Measurements from ENCODE around the gene TRIP13.

DNA sequence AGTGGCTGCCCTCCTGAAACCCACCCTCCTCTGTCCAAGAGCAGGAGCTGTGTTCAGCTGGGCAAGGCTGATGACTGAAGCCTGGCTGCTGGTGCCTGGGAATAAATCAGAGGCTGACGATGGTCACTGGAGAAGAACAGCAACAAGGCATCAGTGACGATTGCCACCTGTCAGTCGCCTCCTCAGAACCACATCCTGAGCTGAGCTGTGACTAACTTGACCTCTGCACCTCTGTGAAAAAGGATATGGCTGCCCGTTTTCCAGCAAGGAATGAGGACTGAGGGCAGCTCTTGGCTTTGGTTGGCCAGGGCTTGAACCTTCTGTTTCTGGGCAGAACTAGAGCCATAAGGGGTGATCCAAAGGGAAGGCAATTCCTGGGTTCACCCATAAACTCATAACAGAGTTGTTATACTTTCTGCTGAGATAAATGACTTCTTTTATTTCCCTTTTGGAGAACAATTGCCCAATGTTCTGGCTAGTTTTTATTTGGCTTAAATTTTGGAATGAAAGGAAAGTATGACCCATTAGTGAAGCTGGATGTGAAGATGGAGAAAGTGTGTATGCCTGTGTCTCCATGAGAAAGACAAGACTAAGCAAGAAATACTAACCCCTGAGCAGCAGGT is 40.1 kb downstream of the TRIP13 start:
- no peak for TF ChIP-seq POLR2AphosphoS5 (IDR thresholded peaks at IDR 0.05; ENCODE audit: low read depth, low read length)
- TF ChIP-seq, protein P1, sequence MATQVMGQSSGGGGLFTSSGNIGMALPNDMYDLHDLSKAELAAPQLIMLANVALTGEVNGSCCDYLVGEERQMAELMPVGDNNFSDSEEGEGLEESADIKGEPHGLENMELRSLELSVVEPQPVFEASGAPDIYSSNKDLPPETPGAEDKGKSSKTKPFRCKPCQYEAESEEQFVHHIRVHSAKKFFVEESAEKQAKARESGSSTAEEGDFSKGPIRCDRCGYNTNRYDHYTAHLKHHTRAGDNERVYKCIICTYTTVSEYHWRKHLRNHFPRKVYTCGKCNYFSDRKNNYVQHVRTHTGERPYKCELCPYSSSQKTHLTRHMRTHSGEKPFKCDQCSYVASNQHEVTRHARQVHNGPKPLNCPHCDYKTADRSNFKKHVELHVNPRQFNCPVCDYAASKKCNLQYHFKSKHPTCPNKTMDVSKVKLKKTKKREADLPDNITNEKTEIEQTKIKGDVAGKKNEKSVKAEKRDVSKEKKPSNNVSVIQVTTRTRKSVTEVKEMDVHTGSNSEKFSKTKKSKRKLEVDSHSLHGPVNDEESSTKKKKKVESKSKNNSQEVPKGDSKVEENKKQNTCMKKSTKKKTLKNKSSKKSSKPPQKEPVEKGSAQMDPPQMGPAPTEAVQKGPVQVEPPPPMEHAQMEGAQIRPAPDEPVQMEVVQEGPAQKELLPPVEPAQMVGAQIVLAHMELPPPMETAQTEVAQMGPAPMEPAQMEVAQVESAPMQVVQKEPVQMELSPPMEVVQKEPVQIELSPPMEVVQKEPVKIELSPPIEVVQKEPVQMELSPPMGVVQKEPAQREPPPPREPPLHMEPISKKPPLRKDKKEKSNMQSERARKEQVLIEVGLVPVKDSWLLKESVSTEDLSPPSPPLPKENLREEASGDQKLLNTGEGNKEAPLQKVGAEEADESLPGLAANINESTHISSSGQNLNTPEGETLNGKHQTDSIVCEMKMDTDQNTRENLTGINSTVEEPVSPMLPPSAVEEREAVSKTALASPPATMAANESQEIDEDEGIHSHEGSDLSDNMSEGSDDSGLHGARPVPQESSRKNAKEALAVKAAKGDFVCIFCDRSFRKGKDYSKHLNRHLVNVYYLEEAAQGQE (IDR thresholded peaks at IDR 0.05; ENCODE audit: insufficient read depth in 1 of 2, low read depth in 2 of 2, low read length in 2 of 2) = no peak
- no peak for TF ChIP-seq TAF1 (IDR thresholded peaks at IDR 0.05; ENCODE audit: borderline replicate concordance, insufficient read depth, low read length)
- no peak for TF ChIP-seq SIN3A (IDR thresholded peaks at IDR 0.05; ENCODE audit: borderline replicate concordance, insufficient read depth, low read length)

Data from PFSK-1 (cell line).